Measurements from ENCODE around the gene DTD1.
A peak's percentile ranks its signal among the peaks of the same experiment; 100 is the strongest.
"Not testable (repeated sequence)": the region's sequence is repeated elsewhere in the genome, so short reads cannot be mapped to it uniquely, and the experiment has no call there.

Gene DTD1

DNA sequence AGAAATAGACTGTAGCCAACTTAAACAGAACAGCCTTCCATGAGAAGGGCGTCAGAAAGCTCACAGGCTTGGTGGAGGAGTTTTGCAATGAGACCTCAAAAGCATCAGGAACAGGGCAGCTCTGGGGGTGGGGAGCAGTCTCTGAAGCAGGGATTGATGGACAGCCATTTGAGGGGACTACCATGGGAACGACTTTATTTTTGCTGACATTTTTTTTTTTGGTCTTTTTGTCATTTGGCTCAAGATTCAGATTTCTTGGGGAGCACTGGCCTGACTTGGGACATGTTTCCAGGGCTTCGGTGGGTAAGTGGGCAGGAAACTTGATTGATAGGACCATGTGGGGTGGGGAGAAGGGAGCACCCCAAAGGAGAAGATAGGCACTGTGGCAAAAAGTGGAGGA, 193.7 kb downstream of the DTD1 start:
- Histone ChIP-seq H3K27ac (ENCODE audit: low read length) (no peak overlapping the region), H3K4me1 (ENCODE audit: insufficient read depth, low read length) (no peaks in the 10 kb centered on the region), H3K9ac (ENCODE audit: low read depth, low read length) (no peak overlapping the region), H3K9me3 (ENCODE audit: insufficient read depth, low read depth, low read length) (no peaks in the 10 kb centered on the region), H3K4me3 (ENCODE audit: low read length) (no peak overlapping the region), H3K27me3 (ENCODE audit: insufficient read depth, low read length) (no peaks in the 10 kb centered on the region), H3K36me3 (ENCODE audit: insufficient read depth, low read depth, low read length) (no peaks in the 10 kb centered on the region)

DNA sequence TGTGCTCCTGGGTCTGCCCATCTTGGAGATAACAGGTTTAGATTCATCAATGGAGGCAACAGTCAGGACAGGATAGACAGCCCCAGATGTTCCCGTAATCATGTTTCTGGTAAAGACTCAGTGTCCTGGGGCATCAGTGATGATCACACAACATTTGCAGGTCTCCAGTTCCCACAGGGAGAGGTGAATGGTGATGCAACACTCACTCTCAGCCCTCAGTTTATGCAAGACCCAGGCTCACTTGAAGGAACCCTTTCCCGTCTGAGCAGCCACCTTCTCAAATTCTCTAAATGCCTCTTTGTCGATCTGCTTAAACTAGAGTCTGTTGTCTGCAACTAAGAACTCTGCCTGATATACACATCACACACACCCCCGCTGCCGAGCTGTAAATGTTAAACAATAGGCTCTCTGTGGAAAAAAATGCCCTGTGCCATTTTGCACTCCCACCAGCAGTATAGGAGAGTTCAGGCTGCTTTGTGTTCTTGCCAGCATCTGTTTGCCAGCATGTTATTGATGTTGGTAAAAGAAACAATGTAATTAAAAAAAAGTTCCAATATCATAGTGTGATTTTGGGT, 195.6 kb downstream of the DTD1 start:
- Histone ChIP-seq H3K9ac (ENCODE audit: low read depth, low read length) (no peak overlapping the region), H3K4me3 (ENCODE audit: low read length) (no peak overlapping the region), H3K27me3 (ENCODE audit: insufficient read depth, low read length) (no peaks in the 10 kb centered on the region), H3K36me3 (ENCODE audit: insufficient read depth, low read depth, low read length) (no peaks in the 10 kb centered on the region), H3K4me1 (ENCODE audit: insufficient read depth, low read length) (no peaks in the 10 kb centered on the region), H3K9me3 (ENCODE audit: insufficient read depth, low read depth, low read length) (no peaks in the 10 kb centered on the region; the same call in 1 of the 2 replicates), H3K27ac (ENCODE audit: low read length) (no peak overlapping the region)

DNA sequence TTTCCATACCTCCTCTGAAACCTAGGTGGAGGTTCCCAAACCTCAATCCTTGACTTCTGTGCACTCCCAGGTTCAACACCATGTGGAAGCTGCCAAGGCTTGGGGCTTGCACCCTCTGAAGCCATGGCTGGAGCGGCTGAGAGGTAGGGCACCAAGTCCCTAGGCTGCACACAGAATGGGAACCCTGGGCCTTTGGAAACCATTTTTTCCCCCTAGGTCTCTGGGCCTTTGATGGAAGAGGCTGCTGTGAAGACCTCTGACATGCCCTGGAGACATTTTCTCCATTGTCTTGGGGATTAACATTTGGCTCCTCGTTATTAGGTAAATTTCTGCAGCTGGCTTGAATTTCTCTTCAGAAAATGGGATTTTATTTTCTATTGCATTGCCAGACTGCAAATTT, 199.2 kb downstream of the DTD1 start:
- H3K4me3 ChIP-seq (ENCODE audit: low read length); H3K27ac ChIP-seq (ENCODE audit: low read length); H3K9ac ChIP-seq (ENCODE audit: low read depth, low read length); H3K36me3 ChIP-seq (ENCODE audit: insufficient read depth, low read depth, low read length); H3K9me3 ChIP-seq (ENCODE audit: insufficient read depth, low read depth, low read length); H3K4me1 ChIP-seq (ENCODE audit: insufficient read depth, low read length): not testable (repeated sequence)
- H3K27me3 ChIP-seq (ENCODE audit: insufficient read depth, low read length) = peaks cover 19% of the 10 kb centered on the region

DNA sequence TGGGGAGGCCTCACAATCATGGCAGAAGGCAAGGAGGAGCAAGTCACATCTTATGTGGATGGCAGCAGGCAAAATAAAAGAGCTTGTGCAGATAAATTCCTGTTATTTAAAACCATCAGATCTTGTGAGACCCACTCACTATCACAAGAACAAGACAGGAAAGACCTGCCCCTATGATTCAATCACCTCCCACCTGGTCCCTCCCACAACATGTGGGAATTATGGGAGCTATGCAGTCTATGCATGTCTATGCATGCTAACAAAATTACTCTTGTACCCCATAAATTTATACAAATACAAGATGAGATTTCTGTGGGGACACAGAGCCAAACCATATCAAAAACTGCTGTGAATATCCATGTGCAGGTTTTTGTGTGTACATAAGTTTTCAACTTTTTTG, 200.2 kb downstream of the DTD1 start:
- H3K4me1 ChIP-seq (ENCODE audit: insufficient read depth, low read length) = no peaks in the 10 kb centered on the region
- H3K27ac ChIP-seq (ENCODE audit: low read length) = no peak overlapping the region
- peaks cover 19% of the 10 kb centered on the region for H3K27me3 ChIP-seq (ENCODE audit: insufficient read depth, low read length)
- H3K9me3 ChIP-seq (ENCODE audit: insufficient read depth, low read depth, low read length) = no peaks in the 10 kb centered on the region; the same call in 1 of the 2 replicates
- no peak overlapping the region for H3K4me3 ChIP-seq (ENCODE audit: low read length)
- H3K9ac ChIP-seq (ENCODE audit: low read depth, low read length) = no peak overlapping the region
- no peaks in the 10 kb centered on the region for H3K36me3 ChIP-seq (ENCODE audit: insufficient read depth, low read depth, low read length)

DNA sequence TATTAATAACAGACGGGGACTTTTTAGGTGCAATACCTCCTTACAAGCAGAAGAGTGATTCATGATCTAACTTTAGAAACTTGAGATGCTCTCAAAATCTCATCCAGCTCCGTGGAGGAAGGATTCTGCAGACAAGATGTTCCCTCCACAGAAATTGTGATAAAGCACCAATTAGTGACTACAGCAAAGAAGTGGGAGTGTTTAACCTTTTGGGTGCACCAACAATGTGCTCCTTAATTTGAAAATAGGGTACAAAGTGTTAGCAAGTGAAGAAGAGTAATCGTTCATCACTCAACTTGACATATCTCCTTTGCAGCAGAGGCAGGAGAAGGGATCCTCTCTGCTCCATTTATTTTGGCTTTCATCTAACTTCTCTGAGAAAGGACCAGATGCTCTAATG, 202.9 kb downstream of the DTD1 start:
- no peak overlapping the region for H3K27ac ChIP-seq (ENCODE audit: low read length)
- H3K9ac ChIP-seq (ENCODE audit: low read depth, low read length) = no peak overlapping the region
- H3K4me1 ChIP-seq (ENCODE audit: insufficient read depth, low read length) = no peaks in the 10 kb centered on the region
- H3K27me3 ChIP-seq (ENCODE audit: insufficient read depth, low read length) = peaks cover 19% of the 10 kb centered on the region
- H3K4me3 ChIP-seq (ENCODE audit: low read length) = no peak overlapping the region
- H3K9me3 ChIP-seq (ENCODE audit: insufficient read depth, low read depth, low read length) = no peaks in the 10 kb centered on the region; the same call in 1 of the 2 replicates
- no peaks in the 10 kb centered on the region for H3K36me3 ChIP-seq (ENCODE audit: insufficient read depth, low read depth, low read length)

DNA sequence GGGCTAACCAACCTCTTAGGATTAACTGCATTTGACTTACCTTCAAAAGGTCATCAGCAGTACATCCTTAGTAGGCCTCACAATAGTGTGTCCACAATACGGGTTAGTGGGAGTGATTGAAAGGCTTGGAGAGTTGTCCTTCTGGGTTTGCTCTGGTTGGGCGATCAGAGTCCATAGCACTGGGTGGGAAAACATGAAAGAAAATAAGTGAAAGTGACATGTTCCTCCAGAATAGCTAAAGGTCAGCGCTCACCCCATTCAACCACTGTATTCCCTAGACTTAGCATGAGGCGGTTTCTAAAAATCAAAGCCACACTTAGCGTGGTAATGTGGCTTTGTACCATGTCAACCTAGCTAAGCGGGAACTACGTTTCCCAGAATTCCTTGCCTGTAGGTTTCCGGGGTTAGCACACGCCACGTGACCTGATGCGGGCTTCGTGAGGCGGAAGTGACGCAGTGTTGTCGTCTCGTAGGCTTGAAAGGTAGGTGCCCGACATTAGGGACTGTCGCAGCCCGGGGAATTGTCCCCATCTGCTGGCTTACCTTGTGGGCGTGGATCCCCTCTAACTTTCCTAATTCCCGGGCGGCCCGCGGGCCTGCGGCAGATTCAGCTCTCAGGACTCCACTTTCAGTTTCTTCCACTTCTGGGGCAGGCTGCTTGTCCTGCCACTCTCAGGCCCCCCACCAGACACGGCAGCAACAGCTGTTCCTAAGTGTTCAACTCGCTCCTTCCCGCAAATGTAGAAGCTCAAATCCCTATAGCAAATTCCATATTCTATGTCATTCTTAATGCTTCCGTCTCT, 206.0 kb downstream of the DTD1 start:
- no peaks in the 10 kb centered on the region for H3K4me1 ChIP-seq (ENCODE audit: insufficient read depth, low read length)
- H3K4me3 ChIP-seq (ENCODE audit: low read length) = peak overlapping the region; percentile 79
- peaks cover 19% of the 10 kb centered on the region for H3K27me3 ChIP-seq (ENCODE audit: insufficient read depth, low read length)
- H3K9me3 ChIP-seq (ENCODE audit: insufficient read depth, low read depth, low read length) = no peaks in the 10 kb centered on the region
- no peak overlapping the region for H3K27ac ChIP-seq (ENCODE audit: low read length)
- H3K36me3 ChIP-seq (ENCODE audit: insufficient read depth, low read depth, low read length) = no peaks in the 10 kb centered on the region
- H3K9ac ChIP-seq (ENCODE audit: low read depth, low read length) = peak overlapping the region; percentile 69; the same call in 1 of the 2 replicates

DNA sequence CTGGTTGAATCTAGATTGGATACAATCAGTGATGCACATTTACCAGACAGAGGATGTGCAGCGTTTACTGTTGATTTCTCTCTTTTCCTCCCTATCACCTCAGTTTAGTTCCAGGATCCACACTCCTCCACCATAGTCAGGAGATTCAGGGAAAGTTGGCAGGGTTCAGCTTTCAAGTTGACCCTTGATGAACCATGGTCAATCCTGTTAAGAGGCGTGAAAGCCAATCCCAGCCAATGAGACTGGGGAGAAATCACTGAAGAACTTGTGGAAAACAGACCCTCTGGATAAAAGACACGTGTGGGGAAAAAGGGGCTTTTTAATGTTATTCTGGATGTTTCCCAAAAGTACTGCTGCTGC, 206.6 kb downstream of the DTD1 start:
- Histone ChIP-seq H3K9ac (ENCODE audit: low read depth, low read length) (peak overlapping the region; percentile 69; the same call in 1 of the 2 replicates), H3K27ac (ENCODE audit: low read length) (no peak overlapping the region), H3K36me3 (ENCODE audit: insufficient read depth, low read depth, low read length) (no peaks in the 10 kb centered on the region), H3K4me3 (ENCODE audit: low read length) (peak overlapping the region; percentile 79), H3K27me3 (ENCODE audit: insufficient read depth, low read length) (peaks cover 19% of the 10 kb centered on the region), H3K9me3 (ENCODE audit: insufficient read depth, low read depth, low read length) (no peaks in the 10 kb centered on the region), H3K4me1 (ENCODE audit: insufficient read depth, low read length) (no peaks in the 10 kb centered on the region)

DNA sequence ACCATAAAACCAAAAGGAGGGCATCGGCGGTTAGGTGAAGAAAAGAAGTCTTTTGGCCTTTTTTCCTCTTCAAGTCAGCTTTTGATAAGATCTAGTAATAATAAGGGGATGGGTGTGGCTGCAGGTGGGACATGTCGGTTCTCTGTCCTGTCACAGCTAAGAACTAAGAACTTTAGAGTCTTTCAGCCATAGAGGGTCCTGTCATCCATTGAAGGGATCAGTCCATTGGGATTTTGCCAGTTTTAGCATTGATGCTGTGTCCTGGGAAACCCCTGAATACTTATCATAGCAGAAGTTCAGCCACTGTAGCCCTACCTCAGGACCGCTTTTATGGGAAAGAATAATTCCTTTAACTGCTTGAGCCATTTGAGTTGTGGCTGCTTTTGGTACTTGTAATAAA, 207.5 kb downstream of the DTD1 start:
- Histone ChIP-seq H3K4me1 (ENCODE audit: insufficient read depth, low read length) (no peaks in the 10 kb centered on the region), H3K9me3 (ENCODE audit: insufficient read depth, low read depth, low read length) (no peaks in the 10 kb centered on the region), H3K9ac (ENCODE audit: low read depth, low read length) (no peak overlapping the region), H3K27ac (ENCODE audit: low read length) (no peak overlapping the region), H3K27me3 (ENCODE audit: insufficient read depth, low read length) (peaks cover 15% of the 10 kb centered on the region), H3K4me3 (ENCODE audit: low read length) (no peak overlapping the region), H3K36me3 (ENCODE audit: insufficient read depth, low read depth, low read length) (no peaks in the 10 kb centered on the region)

DNA sequence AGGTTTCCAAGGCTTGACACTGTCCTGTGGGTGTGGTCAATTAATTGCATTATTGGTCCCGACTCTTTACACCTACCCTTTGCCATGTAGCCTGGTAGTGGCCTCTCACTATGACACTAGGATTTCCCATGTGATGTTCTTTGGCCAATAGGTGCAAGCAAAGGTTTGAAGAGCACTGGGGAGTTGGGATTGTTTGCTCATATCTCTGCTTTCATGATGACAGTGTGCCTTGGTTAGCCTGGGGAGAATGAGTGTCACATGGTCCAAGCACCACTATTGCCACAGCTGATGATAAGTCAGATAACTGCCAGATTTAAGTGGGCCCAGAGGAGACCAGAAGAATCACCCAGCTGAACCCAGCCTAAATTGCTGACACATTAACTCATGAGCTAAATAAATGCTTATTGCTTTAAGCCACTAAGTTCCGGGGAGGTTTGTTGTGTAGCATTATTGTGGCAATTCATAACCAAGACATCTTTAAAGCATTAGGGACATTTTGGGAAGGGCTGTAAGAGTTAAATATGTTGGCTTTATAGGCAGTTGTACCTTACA, 208.5 kb downstream of the DTD1 start:
- no peak overlapping the region for H3K9ac ChIP-seq (ENCODE audit: low read depth, low read length)
- no peaks in the 10 kb centered on the region for H3K9me3 ChIP-seq (ENCODE audit: insufficient read depth, low read depth, low read length)
- peaks cover 7% of the 10 kb centered on the region for H3K27me3 ChIP-seq (ENCODE audit: insufficient read depth, low read length)
- no peaks in the 10 kb centered on the region for H3K36me3 ChIP-seq (ENCODE audit: insufficient read depth, low read depth, low read length)
- H3K4me1 ChIP-seq (ENCODE audit: insufficient read depth, low read length) = no peaks in the 10 kb centered on the region
- H3K4me3 ChIP-seq (ENCODE audit: low read length) = no peak overlapping the region
- H3K27ac ChIP-seq (ENCODE audit: low read length) = no peak overlapping the region

DNA sequence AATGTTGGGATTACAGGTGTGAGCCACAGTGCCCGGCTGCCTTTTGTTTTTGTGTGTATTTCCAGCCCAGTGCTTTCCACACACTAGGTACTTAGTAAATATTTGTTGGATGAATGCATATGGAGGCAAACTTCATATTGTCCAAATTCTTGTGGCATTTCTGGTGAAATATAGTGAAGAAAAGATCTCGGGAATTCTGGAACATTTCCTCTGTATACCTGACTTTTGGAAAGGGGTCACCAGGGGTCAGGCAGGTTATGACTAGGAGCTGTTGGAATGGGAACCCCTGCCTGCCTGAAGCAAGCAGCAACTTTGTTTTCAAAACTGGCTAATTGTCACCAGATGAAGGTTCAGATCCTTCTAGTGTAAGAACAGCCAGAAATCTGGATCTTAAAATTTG, 213.7 kb downstream of the DTD1 start:
- Histone ChIP-seq H3K4me1 (ENCODE audit: insufficient read depth, low read length) (no peaks in the 10 kb centered on the region), H3K9ac (ENCODE audit: low read depth, low read length) (no peak overlapping the region), H3K27ac (ENCODE audit: low read length) (no peak overlapping the region), H3K27me3 (ENCODE audit: insufficient read depth, low read length) (no peaks in the 10 kb centered on the region), H3K4me3 (ENCODE audit: low read length) (no peak overlapping the region), H3K9me3 (ENCODE audit: insufficient read depth, low read depth, low read length) (no peaks in the 10 kb centered on the region), H3K36me3 (ENCODE audit: insufficient read depth, low read depth, low read length) (no peaks in the 10 kb centered on the region)

DNA sequence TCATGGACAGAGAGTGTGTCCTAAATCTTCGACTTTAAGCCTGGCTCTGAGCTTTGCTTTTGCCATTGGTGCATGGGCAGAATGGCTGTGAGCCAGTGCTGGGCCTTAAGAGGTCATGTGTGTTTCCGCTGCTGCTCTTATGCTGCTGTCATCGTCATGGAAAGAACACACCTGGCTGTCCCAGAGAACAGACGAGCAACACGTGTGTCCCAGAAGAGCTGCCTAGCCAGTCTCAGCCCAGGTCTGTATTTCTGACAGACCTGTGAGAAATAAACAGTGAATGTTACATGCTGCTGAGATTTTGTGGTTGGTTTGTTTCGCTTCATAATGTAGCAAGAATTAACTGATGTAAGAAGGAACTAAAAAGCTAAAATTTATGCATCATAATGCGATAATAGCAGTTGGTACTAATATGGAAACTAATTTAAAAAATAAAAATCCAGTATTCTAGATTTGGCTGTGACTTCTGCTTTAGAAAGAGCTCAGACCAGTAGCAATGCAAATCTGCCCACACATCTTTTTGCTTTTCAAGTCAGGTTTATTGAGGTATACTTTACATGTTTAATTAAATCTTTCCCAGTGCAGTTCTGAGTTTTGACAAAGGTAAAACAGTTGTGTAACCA, 214.3 kb downstream of the DTD1 start:
- H3K4me3 ChIP-seq (ENCODE audit: low read length) = no peak overlapping the region
- H3K27ac ChIP-seq (ENCODE audit: low read length) = no peak overlapping the region
- H3K9me3 ChIP-seq (ENCODE audit: insufficient read depth, low read depth, low read length) = no peaks in the 10 kb centered on the region
- no peaks in the 10 kb centered on the region for H3K4me1 ChIP-seq (ENCODE audit: insufficient read depth, low read length)
- no peaks in the 10 kb centered on the region for H3K27me3 ChIP-seq (ENCODE audit: insufficient read depth, low read length)
- H3K9ac ChIP-seq (ENCODE audit: low read depth, low read length) = no peak overlapping the region
- no peaks in the 10 kb centered on the region for H3K36me3 ChIP-seq (ENCODE audit: insufficient read depth, low read depth, low read length)

DNA sequence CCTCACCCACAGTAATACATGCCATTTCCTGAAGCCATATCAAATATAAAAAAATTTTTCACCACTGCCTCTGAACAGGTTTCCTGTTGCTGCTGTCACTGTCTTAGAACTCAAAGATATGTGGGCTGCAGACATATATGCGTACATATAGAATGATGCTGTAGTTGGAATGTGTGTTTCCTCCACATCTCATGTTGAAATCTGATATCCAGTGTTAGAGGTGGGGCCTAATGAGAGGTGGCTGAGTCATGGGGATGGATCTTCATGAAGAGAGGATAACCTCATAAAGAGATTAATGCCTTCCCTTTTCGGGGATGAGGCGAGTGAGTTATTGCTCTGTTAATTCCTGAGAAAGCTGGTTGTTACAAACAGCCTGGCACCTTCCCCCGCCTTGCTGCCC, 218.0 kb downstream of the DTD1 start:
- Histone ChIP-seq H3K27me3 (ENCODE audit: insufficient read depth, low read length) (no peaks in the 10 kb centered on the region), H3K9ac (ENCODE audit: low read depth, low read length) (no peak overlapping the region), H3K36me3 (ENCODE audit: insufficient read depth, low read depth, low read length) (no peaks in the 10 kb centered on the region), H3K4me1 (ENCODE audit: insufficient read depth, low read length) (no peaks in the 10 kb centered on the region), H3K27ac (ENCODE audit: low read length) (no peak overlapping the region), H3K9me3 (ENCODE audit: insufficient read depth, low read depth, low read length) (no peaks in the 10 kb centered on the region), H3K4me3 (ENCODE audit: low read length) (no peak overlapping the region)
